IPS-18a (cell line): ENCODE data around the gene VAMP5.
"Not testable (repeated sequence)": the region's sequence is repeated elsewhere in the genome, so short reads cannot be mapped to it uniquely, and the experiment has no call there.

Experiments used
- H3K27ac ChIP-seq: one replicate; pipeline ENCODE4 v1.5.1; 2013; ENCODE audit warnings: low read length
- H3K27me3 ChIP-seq: one replicate; pipeline ENCODE4 v1.6.1; 2013; ENCODE audit warnings: mild to moderate bottlenecking, low read length; ENCODE audit not compliant: control insufficient read depth, insufficient read depth
- H3K36me3 ChIP-seq: one replicate; pipeline ENCODE4 v1.6.1; 2013; ENCODE audit warnings: low read depth, low read length; ENCODE audit not compliant: control insufficient read depth
- H3K4me1 ChIP-seq: one replicate; pipeline ENCODE4 v1.6.1; 2013; ENCODE audit warnings: low read depth, low read length; ENCODE audit not compliant: control insufficient read depth
- H3K4me3 ChIP-seq: one replicate; pipeline ENCODE4 v1.5.1; 2013; ENCODE audit warnings: low read length
- H3K9ac ChIP-seq: one replicate; pipeline ENCODE4 v1.6.1; 2013; ENCODE audit warnings: mild to moderate bottlenecking, low read length, moderate library complexity
- H3K9me3 ChIP-seq: one replicate; pipeline ENCODE4 v1.6.1; 2013; ENCODE audit warnings: low read depth, low read length; ENCODE audit not compliant: control insufficient read depth

Gene VAMP5

GRCh38 chr2:85544254-85544691, 40.0 kb upstream of the VAMP5 start:
- not testable (repeated sequence) for H3K27me3 ChIP-seq, H3K9me3 ChIP-seq, H3K27ac ChIP-seq, H3K9ac ChIP-seq, H3K4me3 ChIP-seq, H3K4me1 ChIP-seq
- H3K36me3 ChIP-seq, result peaks cover 61% of the 10 kb centered on the region

GRCh38 chr2:85544915-85545779, 39.1 kb upstream of the VAMP5 start:
- not testable (repeated sequence) for H3K27me3 ChIP-seq, H3K4me1 ChIP-seq, H3K27ac ChIP-seq, H3K9me3 ChIP-seq, H3K9ac ChIP-seq, H3K4me3 ChIP-seq
- peaks cover 64% of the 10 kb centered on the region for H3K36me3 ChIP-seq

GRCh38 chr2:85545780-85546240, 38.4 kb upstream of the VAMP5 start:
- Histone ChIP-seq H3K4me3 (no peak overlapping the region), H3K27me3 (no peaks in the 10 kb centered on the region), H3K9me3 (no peaks in the 10 kb centered on the region), H3K27ac (no peak overlapping the region), H3K36me3 (peaks cover 64% of the 10 kb centered on the region), H3K9ac (no peak overlapping the region), H3K4me1 (peaks cover 6% of the 10 kb centered on the region)

GRCh38 chr2:85547089-85547858, 37.0 kb upstream of the VAMP5 start:
- H3K27ac ChIP-seq, result no peak overlapping the region
- no peaks in the 10 kb centered on the region for H3K9me3 ChIP-seq
- no peak overlapping the region for H3K4me3 ChIP-seq
- H3K9ac ChIP-seq, result no peak overlapping the region
- H3K36me3 ChIP-seq, result peaks cover 61% of the 10 kb centered on the region
- no peaks in the 10 kb centered on the region for H3K27me3 ChIP-seq
- no peaks in the 10 kb centered on the region for H3K4me1 ChIP-seq

GRCh38 chr2:85547859-85548607, 36.2 kb upstream of the VAMP5 start:
- H3K9me3 ChIP-seq, result no peaks in the 10 kb centered on the region
- no peaks in the 10 kb centered on the region for H3K27me3 ChIP-seq
- no peak overlapping the region for H3K4me3 ChIP-seq
- no peak overlapping the region for H3K9ac ChIP-seq
- no peaks in the 10 kb centered on the region for H3K4me1 ChIP-seq
- peaks cover 60% of the 10 kb centered on the region for H3K36me3 ChIP-seq
- no peak overlapping the region for H3K27ac ChIP-seq

- Histone ChIP-seq H3K9ac (no peak overlapping the region), H3K27ac (no peak overlapping the region), H3K9me3 (no peaks in the 10 kb centered on the region), H3K4me3 (no peak overlapping the region), H3K27me3 (no peaks in the 10 kb centered on the region), H3K4me1 (no peaks in the 10 kb centered on the region), H3K36me3 (peaks cover 55% of the 10 kb centered on the region)
These were observed 35.7 kb upstream of the VAMP5 start for GRCh38 chr2:85548608-85548900.

- Histone ChIP-seq H3K9ac (no peak overlapping the region), H3K4me3 (no peak overlapping the region), H3K4me1 (no peaks in the 10 kb centered on the region), H3K27me3 (no peaks in the 10 kb centered on the region), H3K9me3 (no peaks in the 10 kb centered on the region), H3K36me3 (peaks cover 53% of the 10 kb centered on the region), H3K27ac (no peak overlapping the region)
These were observed 35.1 kb upstream of the VAMP5 start for GRCh38 chr2:85549095-85549494.

GRCh38 chr2:85549826-85550225, 34.4 kb upstream of the VAMP5 start:
- H3K27ac ChIP-seq, result no peak overlapping the region
- no peak overlapping the region for H3K9ac ChIP-seq
- H3K36me3 ChIP-seq, result peaks cover 53% of the 10 kb centered on the region
- no peaks in the 10 kb centered on the region for H3K27me3 ChIP-seq
- H3K4me3 ChIP-seq, result no peak overlapping the region
- H3K9me3 ChIP-seq, result no peaks in the 10 kb centered on the region
- H3K4me1 ChIP-seq, result no peaks in the 10 kb centered on the region

- Histone ChIP-seq H3K4me3 (no peak overlapping the region), H3K27ac (no peak overlapping the region), H3K4me1 (no peaks in the 10 kb centered on the region), H3K36me3 (peaks cover 52% of the 10 kb centered on the region), H3K9me3 (no peaks in the 10 kb centered on the region), H3K9ac (no peak overlapping the region), H3K27me3 (no peaks in the 10 kb centered on the region)
These were observed 33.7 kb upstream of the VAMP5 start for GRCh38 chr2:85550486-85550885.

- H3K27ac ChIP-seq, result no peak overlapping the region
- no peaks in the 10 kb centered on the region for H3K9me3 ChIP-seq
- no peaks in the 10 kb centered on the region for H3K27me3 ChIP-seq
- H3K36me3 ChIP-seq, result peaks cover 45% of the 10 kb centered on the region
- no peaks in the 10 kb centered on the region for H3K4me1 ChIP-seq
- no peak overlapping the region for H3K9ac ChIP-seq
- H3K4me3 ChIP-seq, result no peak overlapping the region
These were observed 32.2 kb upstream of the VAMP5 start for GRCh38 chr2:85551698-85552678.
